Fibroblast of lung (primary cell): ENCODE results near the gene HS3ST3B1. TPM values are rescaled to one million over a fixed set of nuclear protein-coding genes. Genes with fewer than 3 reads are reported as not detected.
A peak's percentile ranks its signal among the peaks of the same experiment; 100 is the strongest.

Source experiments
- DNase-seq, 2 donors: peaks; one replicate each; pipeline versions ENCODE4 v3.0.0 to v3.0.0-alpha.2; 2010; ENCODE audit warnings: low read depth in 2 of 2
- H2AFZ ChIP-seq: 2 replicates; pipeline ENCODE4 v1.5.1; 2012; ENCODE audit warnings: low read length, control low read depth, inconsistent platforms
- H3K27ac ChIP-seq: 2 replicates; pipeline ENCODE4 v1.5.1; 2011; ENCODE audit warnings: low read length, control low read depth; ENCODE audit not compliant: insufficient read depth
- H3K27me3 ChIP-seq: 2 replicates; pipeline ENCODE4 v1.5.1; 2011; ENCODE audit warnings: mild to moderate bottlenecking, low read length; ENCODE audit not compliant: control insufficient read depth, insufficient read depth
- H3K36me3 ChIP-seq: 2 replicates; pipeline ENCODE4 v1.5.1; 2011; ENCODE audit warnings: low read length; ENCODE audit not compliant: control insufficient read depth, insufficient read depth
- H3K4me1 ChIP-seq: 2 replicates; pipeline ENCODE4 v1.5.1; 2011; ENCODE audit warnings: low read length; ENCODE audit not compliant: control insufficient read depth, insufficient read depth; ENCODE audit errors: extremely low read depth
- H3K4me2 ChIP-seq: 2 replicates; pipeline ENCODE4 v1.5.1; 2011; ENCODE audit warnings: low read length, control low read depth; ENCODE audit not compliant: insufficient read depth; ENCODE audit errors: extremely low read depth
- H3K4me3 ChIP-seq, 4 experiments: fragments of 200-600 bp in 1 of 4; sonication (generic) in 1 of 4; replicated peaks in 1 of 4; 2 replicates each; pipeline ENCODE4 v1.5.1; 2011 to 2016; ENCODE audit warnings: low read length in 4 of 4, low read depth in 3 of 4, mild to moderate bottlenecking in 3 of 4, control low read depth in 2 of 4, inconsistent platforms in 1 of 4, mixed read lengths in 1 of 4; ENCODE audit not compliant: insufficient read depth in 1 of 4; ENCODE audit errors: control extremely low read depth in 1 of 4
- H3K79me2 ChIP-seq: 2 replicates; pipeline ENCODE4 v1.5.1; 2012; ENCODE audit warnings: mild to moderate bottlenecking, low read length, inconsistent platforms; ENCODE audit not compliant: control insufficient read depth, insufficient read depth
- H3K9ac ChIP-seq: 2 replicates; pipeline ENCODE4 v1.5.1; 2011; ENCODE audit warnings: mild to moderate bottlenecking, low read length, control low read depth; ENCODE audit not compliant: insufficient read depth
- H3K9me3 ChIP-seq: 2 replicates; pipeline ENCODE4 v1.5.1; 2012; ENCODE audit warnings: low read depth, low read length; ENCODE audit not compliant: control insufficient read depth, insufficient read depth
- H4K20me1 ChIP-seq: 2 replicates; pipeline ENCODE4 v1.5.1; 2011; ENCODE audit warnings: low read length; ENCODE audit not compliant: control insufficient read depth, insufficient read depth; ENCODE audit errors: extremely low read depth
- EZH2 ChIP-seq: IDR thresholded peaks from 2 replicates; pipeline ENCODE4 v1.5.1; 2012; ENCODE audit warnings: low read length, control low read depth, mild to moderate bottlenecking; ENCODE audit errors: missing control alignments
- polyA minus RNA-seq: library from RNA; depleted of rRNA, polyadenylated mRNA; stranded (reverse); fragments of >200 nt; gene quantifications from 2 replicates; pipeline ENCODE4 v1.2.3, GENCODE V29; 2011; ENCODE audit warnings: low replicate concordance
- polyA plus RNA-seq, 2 donors: library from polyadenylated mRNA; depleted of rRNA in 1 of 2; stranded (reverse) in 1 of 2; unstranded in 1 of 2; fragments of >200 nt; gene quantifications; 2 replicates each; pipeline ENCODE4 v1.2.1, GENCODE V29; 2011 to 2012; ENCODE audit warnings: missing spikeins in 1 of 2
- total RNA-seq: library from RNA; depleted of rRNA; stranded (reverse); fragments of >200 nt; gene quantifications from 2 replicates; pipeline ENCODE4 v1.2.1, GENCODE V29; 2014
- TF ChIP-seq, protein P1 (sequence below), 2 donors: IDR thresholded peaks in 1 of 2; conservative IDR thresholded peaks in 1 of 2; 1 replicate in 1 of 2; 2 replicates in 1 of 2; pipeline ENCODE4 v1.5.1; 2011 to 2012; ENCODE audit warnings: low read length in 2 of 2, control low read depth in 1 of 2, inconsistent platforms in 1 of 2, low read depth in 1 of 2, mild to moderate bottlenecking in 1 of 2

The HS3ST3B1 gene
- total RNA-seq (13.4 and 17.2 TPM in 2 replicates), polyA plus RNA-seq (3.4 and 12.3 TPM in 2 replicates), polyA minus RNA-seq (3.2 and 31.7 TPM in 2 replicates)
- 3.8 and 13.2 TPM in 2 replicates for polyA plus RNA-seq (2012)

DNA sequence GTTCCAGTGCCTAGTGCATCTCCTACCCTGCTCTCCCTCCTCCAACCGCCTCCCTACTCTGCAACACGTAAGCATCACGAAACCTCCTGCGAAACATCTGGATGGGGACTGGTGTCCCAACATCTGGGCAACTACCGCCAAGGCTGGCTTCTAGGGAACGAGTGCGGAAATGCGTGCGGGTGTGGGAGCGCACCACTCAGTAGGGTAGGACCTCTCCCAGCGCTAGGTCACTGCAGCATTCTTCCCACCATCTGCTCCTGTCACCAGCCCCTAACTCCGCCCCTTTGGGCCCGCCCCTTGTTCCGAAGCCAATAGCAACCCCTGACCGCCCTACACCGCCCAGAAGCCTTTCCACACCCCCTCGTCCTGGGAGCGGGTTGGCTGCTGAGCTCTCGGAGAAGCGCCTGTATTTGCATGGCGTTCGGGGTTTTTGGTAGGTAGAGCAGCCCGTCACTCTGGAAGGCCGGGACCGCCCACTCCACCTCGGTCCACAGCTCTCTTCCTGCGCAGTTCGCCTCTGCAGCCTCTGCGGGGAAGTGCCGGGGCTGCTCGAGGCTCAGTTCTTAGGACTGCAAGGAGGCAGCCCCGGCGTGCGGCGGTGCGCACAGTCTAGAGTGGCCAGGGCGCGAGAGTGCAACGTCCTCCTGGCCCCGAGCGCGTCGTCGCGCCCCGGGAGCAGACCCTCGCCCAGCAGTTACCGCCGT lies at the start of gene HS3ST3B1:
Gene HS3ST3B1, plus strand, starts transcription at position 507 of the 704 bp plus-strand sequence. CDS start 438 bp downstream, outside the sequence.
- Histone ChIP-seq H4K20me1 (no peaks in the 10 kb centered on the region), H3K9ac (peak within 1 kb of the TSS; percentile 81), H3K27ac (peak within 1 kb of the TSS; percentile 91), H3K4me1 (peaks cover 5% of the 10 kb centered on the region), H3K79me2 (peaks cover 47% of the 10 kb centered on the region), H3K36me3 (peaks cover 2% of the 10 kb centered on the region), H3K27me3 (no peaks in the 10 kb centered on the region), H3K4me2 (peak within 1 kb of the TSS; percentile 69), H2AFZ (peak within 1 kb of the TSS; percentile 73), H3K4me3 (peak within 1 kb of the TSS; percentile 89 to 95 (median 94)), H3K9me3 (no peaks in the 10 kb centered on the region)
- DNase-seq, result peak; percentile 100
- TF ChIP-seq, protein P1, sequence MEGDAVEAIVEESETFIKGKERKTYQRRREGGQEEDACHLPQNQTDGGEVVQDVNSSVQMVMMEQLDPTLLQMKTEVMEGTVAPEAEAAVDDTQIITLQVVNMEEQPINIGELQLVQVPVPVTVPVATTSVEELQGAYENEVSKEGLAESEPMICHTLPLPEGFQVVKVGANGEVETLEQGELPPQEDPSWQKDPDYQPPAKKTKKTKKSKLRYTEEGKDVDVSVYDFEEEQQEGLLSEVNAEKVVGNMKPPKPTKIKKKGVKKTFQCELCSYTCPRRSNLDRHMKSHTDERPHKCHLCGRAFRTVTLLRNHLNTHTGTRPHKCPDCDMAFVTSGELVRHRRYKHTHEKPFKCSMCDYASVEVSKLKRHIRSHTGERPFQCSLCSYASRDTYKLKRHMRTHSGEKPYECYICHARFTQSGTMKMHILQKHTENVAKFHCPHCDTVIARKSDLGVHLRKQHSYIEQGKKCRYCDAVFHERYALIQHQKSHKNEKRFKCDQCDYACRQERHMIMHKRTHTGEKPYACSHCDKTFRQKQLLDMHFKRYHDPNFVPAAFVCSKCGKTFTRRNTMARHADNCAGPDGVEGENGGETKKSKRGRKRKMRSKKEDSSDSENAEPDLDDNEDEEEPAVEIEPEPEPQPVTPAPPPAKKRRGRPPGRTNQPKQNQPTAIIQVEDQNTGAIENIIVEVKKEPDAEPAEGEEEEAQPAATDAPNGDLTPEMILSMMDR (conservative IDR thresholded peaks at IDR 0.05 in 1 of 2, IDR thresholded peaks at IDR 0.05 in 1 of 2; ENCODE audit: low read depth in 1 of 2, low read length in 2 of 2), result no peak
- no peak for TF ChIP-seq EZH2

DNA sequence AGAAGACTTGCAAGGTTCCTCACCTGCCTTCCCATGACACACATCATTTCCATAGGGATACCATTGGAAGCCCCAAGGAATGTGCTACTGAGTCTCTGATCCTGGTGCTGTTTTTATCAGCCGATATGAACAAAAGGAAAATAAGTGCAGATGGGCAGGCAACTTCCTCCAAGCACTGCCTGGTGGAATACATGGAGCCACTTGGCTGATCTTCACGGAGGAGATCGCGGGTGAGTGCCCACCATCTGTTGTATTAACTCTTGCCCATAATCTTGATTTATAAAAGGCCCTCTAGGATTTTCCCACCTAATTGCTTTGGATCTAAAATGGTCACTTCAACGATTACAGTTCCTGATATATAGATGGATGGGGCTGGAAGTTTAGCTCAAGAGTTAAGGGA lies 39.5 kb upstream of the HS3ST3B1 start:
- H2AFZ ChIP-seq, result no peak overlapping the region
- H3K36me3 ChIP-seq, result no peaks in the 10 kb centered on the region
- no peak overlapping the region for H3K4me2 ChIP-seq
- H3K27me3 ChIP-seq, result no peaks in the 10 kb centered on the region
- no peaks in the 10 kb centered on the region for H3K79me2 ChIP-seq
- DNase-seq, result no peak
- no peaks in the 10 kb centered on the region for H3K4me1 ChIP-seq
- no peak overlapping the region for H3K27ac ChIP-seq
- no peak overlapping the region for H3K4me3 ChIP-seq
- TF ChIP-seq, protein P1 (conservative IDR thresholded peaks at IDR 0.05 in 1 of 2, IDR thresholded peaks at IDR 0.05 in 1 of 2; ENCODE audit: low read depth in 1 of 2, low read length in 2 of 2), result no peak
- no peak for TF ChIP-seq EZH2
- no peak overlapping the region for H3K9ac ChIP-seq
- no peaks in the 10 kb centered on the region for H4K20me1 ChIP-seq
- H3K9me3 ChIP-seq, result no peaks in the 10 kb centered on the region

- no peaks in the 10 kb centered on the region for H3K79me2 ChIP-seq
- no peaks in the 10 kb centered on the region for H3K36me3 ChIP-seq
- H3K27me3 ChIP-seq, result peaks cover 2% of the 10 kb centered on the region
- H3K4me2 ChIP-seq, result no peak overlapping the region
- no peaks in the 10 kb centered on the region for H4K20me1 ChIP-seq
- H3K9ac ChIP-seq, result no peak overlapping the region
- H3K27ac ChIP-seq, result no peak overlapping the region
- TF ChIP-seq, protein P1 (conservative IDR thresholded peaks at IDR 0.05 in 1 of 2, IDR thresholded peaks at IDR 0.05 in 1 of 2; ENCODE audit: low read depth in 1 of 2, low read length in 2 of 2), result no peak
- H3K9me3 ChIP-seq, result no peaks in the 10 kb centered on the region
- H3K4me1 ChIP-seq, result no peaks in the 10 kb centered on the region
- H2AFZ ChIP-seq, result no peak overlapping the region
- DNase-seq, result no peak
- H3K4me3 ChIP-seq, result no peak overlapping the region
These were observed 32.6 kb upstream of the HS3ST3B1 start for GRCh38 chr17:14268264-14268663.
